Ovary (tissue), 9 donors: Measurements from ENCODE around the gene NKD2. TPM values are rescaled to one million over a fixed set of nuclear protein-coding genes. Genes with fewer than 3 reads are reported as not detected.
A peak's percentile ranks its signal among the peaks of the same experiment; 100 is the strongest.

Source experiments
- DNase-seq, 5 donors: peaks; one replicate each; pipeline ENCODE4 v3.0.0-alpha.2; 2019 to 2020
- H3K27ac ChIP-seq, 2 donors: fragments of 200-600 bp; one replicate each; pipeline versions ENCODE4 v1.5.1 to v1.8.0; 2019 to 2022
- H3K27me3 ChIP-seq: fragments of 200-600 bp; one replicate; pipeline ENCODE4 v1.8.0; 2022
- H3K36me3 ChIP-seq: fragments of 200-600 bp; sonication (generic); one replicate; pipeline ENCODE4 v1.5.1; 2019
- H3K4me1 ChIP-seq: one replicate; pipeline ENCODE4 v1.8.1; 2013; ENCODE audit warnings: mild to moderate bottlenecking, moderate library complexity; ENCODE audit not compliant: insufficient read depth
- H3K4me3 ChIP-seq: fragments of 200-600 bp; sonication (generic); one replicate; pipeline ENCODE4 v1.5.1; 2017
- H3K9me3 ChIP-seq, 2 donors: fragments of 200-600 bp in 1 of 2; sonication (generic) in 1 of 2; one replicate each; pipeline versions ENCODE4 v1.5.1 to v1.8.1; 2013 to 2019; ENCODE audit warnings: mild to moderate bottlenecking in 1 of 2, moderate library complexity in 1 of 2
- CTCF ChIP-seq, 3 donors: fragments of 450-650 bp in 2 of 3; fragments of 200-600 bp in 1 of 3; IDR thresholded peaks; one replicate each; pipeline versions ENCODE4 v1.5.1 to v1.8.0; 2016 to 2022; ENCODE audit warnings: antibody characterized with exemption in 3 of 3, mild to moderate bottlenecking in 1 of 3
- EP300 ChIP-seq: sonication (generic); formaldehyde crosslinking; IDR thresholded peaks from one replicate; pipeline ENCODE4 v1.6.1; 2017; ENCODE audit warnings: antibody characterized with exemption
- POLR2A ChIP-seq: fragments of 450-650 bp; IDR thresholded peaks from one replicate; pipeline ENCODE4 v1.6.1; 2017; ENCODE audit warnings: antibody characterized with exemption, mild to moderate bottlenecking, moderate library complexity
- WGBS, 3 donors: extraction: QIAGEN DNeasy Blood & Tissue Kit in 1 of 3; methylation state at CpG; one replicate each; pipeline versions ENCODE4 v1.1.5 to v1.1.7; 2013 to 2017; 5-methylcytosine and 5-hydroxymethylcytosine counted together
- intact Hi-C, 4 donors: fragments of 100-400 bp; cut with DNase I; formaldehyde crosslinking; loops; one replicate each; pipeline versions ENCODE4 v1.11.0 to v1.15.1; 2022 to 2023
- polyA plus RNA-seq, 2 donors: library from polyadenylated mRNA; stranded (reverse); fragments of 200-250 nt in 1 of 2; fragments of 350-450 nt in 1 of 2; fragmentation: Illumina TruSeq in 1 of 2; extraction: RNeasy Lipid Tissue Mini Kit (QIAGEN cat#74804) in 1 of 2; gene quantifications; one replicate each; pipeline ENCODE4 v1.2.3, GENCODE V29; 2013 to 2014
- total RNA-seq, 7 donors: library from RNA; depleted of rRNA in 2 of 7; stranded (reverse); fragments of >200 nt in 2 of 7; fragmentation: NEBNext Ultra II Directional in 3 of 7; extraction: Animal tissue kit (Norgen Biotek cat#: 25700) in 3 of 7; gene quantifications; one replicate each; pipeline versions ENCODE4 v1.1.0 to v1.2.4, GENCODE V29; 2016 to 2023
- donor health status: DM: no; HTN: no; CAD: no; lungs with moderate emphysema.
- donor health status: DM: no; HTN: no; CAD: no.
- donor health status: Bipolar disorder and iron deficiency.
- donor health status: DM: yes; HTN: yes; CAD: no.
- donor health status: DM: no; HTN: no; CAD: no.
- donor health status: DM: yes; HTN: yes; CAD: no.

Gene NKD2
- total and polyA plus RNA-seq, 9 donors: 0.33 to 17.2 (median 1.4) TPM; not detected in 1

GRCh38 chr5:1012313-1012841 lies 3.8 kb downstream of the NKD2 start:
- intact Hi-C loops: no loop called here
- no peak overlapping the region for H3K4me3 ChIP-seq
- H3K27me3 ChIP-seq: no peaks in the 10 kb centered on the region
- no peak overlapping the region for H3K27ac ChIP-seq
- H3K4me1 ChIP-seq: peaks cover 3% of the 10 kb centered on the region
- no peaks in the 10 kb centered on the region for H3K9me3 ChIP-seq
- DNase-seq: peak in 1 of 5 donors; percentile 12
- WGBS, 3 donors: 90 to 95% (median 94%) methylated on average over 12 of the region's 12 CpGs
- TF ChIP-seq EP300: no peak
- TF ChIP-seq CTCF (IDR thresholded peaks at IDR 0.05): no peak
- TF ChIP-seq POLR2A: no peak
- H3K36me3 ChIP-seq: no peaks in the 10 kb centered on the region

- intact Hi-C loops: no loop called here
Measured at GRCh38 chr5:1012900-1013237, 4.3 kb downstream of the NKD2 start.

GRCh38 chr5:1013238-1013947 lies 4.8 kb downstream of the NKD2 start:
- peak in 1 of 5 donors; percentile 12 for DNase-seq
- Histone ChIP-seq H3K4me1 (peaks cover 3% of the 10 kb centered on the region), H3K36me3 (no peaks in the 10 kb centered on the region), H3K9me3 (no peaks in the 10 kb centered on the region), H3K4me3 (no peak overlapping the region), H3K27ac (no peak overlapping the region), H3K27me3 (no peaks in the 10 kb centered on the region)
- WGBS, 3 donors: 91 to 95% (median 93%) methylated on average over 19 of the region's 19 CpGs
- intact Hi-C loops: no loop called here
- TF ChIP-seq POLR2A: no peak
- no peak for TF ChIP-seq CTCF (IDR thresholded peaks at IDR 0.05)
- TF ChIP-seq EP300: no peak

More at GRCh38 chr5:1012900-1013237, 4.3 kb downstream of the NKD2 start:
- H3K27ac ChIP-seq: no peak overlapping the region
- 93 to 95% (median 95%) methylated on average over 6 to 7 of the region's 7 CpGs for WGBS, 3 donors
- no peaks in the 10 kb centered on the region for H3K9me3 ChIP-seq
- H3K4me3 ChIP-seq: no peak overlapping the region
- no peaks in the 10 kb centered on the region for H3K36me3 ChIP-seq
- TF ChIP-seq EP300: no peak
- no peak for TF ChIP-seq POLR2A
- no peak for DNase-seq
- H3K27me3 ChIP-seq: no peaks in the 10 kb centered on the region
- peaks cover 3% of the 10 kb centered on the region for H3K4me1 ChIP-seq

- H3K4me3 ChIP-seq: no peak overlapping the region
- intact Hi-C loops: no loop called here
- H3K27ac ChIP-seq: no peak overlapping the region
- no peaks in the 10 kb centered on the region for H3K9me3 ChIP-seq
- WGBS, 3 donors: 70 to 79% (median 74%) methylated on average over 3 of the region's 3 CpGs
- no peaks in the 10 kb centered on the region for H3K27me3 ChIP-seq
- DNase-seq: no peak
- H3K4me1 ChIP-seq: peaks cover 2% of the 10 kb centered on the region
- no peaks in the 10 kb centered on the region for H3K36me3 ChIP-seq
- TF ChIP-seq POLR2A (no peak), EP300 (no peak), CTCF (IDR thresholded peaks at IDR 0.05) (no peak)
Measured at GRCh38 chr5:1013948-1014301, 5.3 kb downstream of the NKD2 start.

- WGBS, 3 donors: 88 to 91% (median 88%) methylated on average over 12 to 14 of the region's 14 CpGs
- no peak overlapping the region for H3K4me3 ChIP-seq
- no peak for DNase-seq
- no peaks in the 10 kb centered on the region for H3K27me3 ChIP-seq
- TF ChIP-seq EP300: no peak
- no peak for TF ChIP-seq POLR2A
- no peak for TF ChIP-seq CTCF (IDR thresholded peaks at IDR 0.05)
- intact Hi-C loops: no loop called here
- H3K27ac ChIP-seq: no peak overlapping the region
- peaks cover 2% of the 10 kb centered on the region for H3K4me1 ChIP-seq
- H3K36me3 ChIP-seq: no peaks in the 10 kb centered on the region
- H3K9me3 ChIP-seq: no peaks in the 10 kb centered on the region
Measured at GRCh38 chr5:1014346-1014745, 5.7 kb downstream of the NKD2 start.
